Progenitor cell of endocrine pancreas (in vitro differentiated cells): ENCODE results near the gene MVB12B. TPM values are rescaled to one million over a fixed set of nuclear protein-coding genes. Genes with fewer than 3 reads are reported as not detected.

ENCODE experiments used
- DNase-seq: peaks from one replicate; pipeline ENCODE4 v3.0.0; 2021; ENCODE audit warnings: low spot score; ENCODE audit not compliant: unreplicated experiment
- H3K27ac Mint-ChIP-seq: 2 replicates; pipeline ENCODE4 v1.8.0; 2021; ENCODE audit warnings: mild to moderate bottlenecking, moderate library complexity, mixed read lengths
- H3K27me3 Mint-ChIP-seq: 2 replicates; pipeline ENCODE4 v1.8.0; 2021; ENCODE audit warnings: mixed read lengths
- H3K36me3 Mint-ChIP-seq: 2 replicates; pipeline ENCODE4 v1.8.0; 2022; ENCODE audit warnings: mixed read lengths; ENCODE audit not compliant: insufficient read depth
- H3K4me1 Mint-ChIP-seq: 2 replicates; pipeline ENCODE4 v1.8.0; 2021; ENCODE audit warnings: low read depth, mixed read lengths
- H3K4me3 Mint-ChIP-seq: 2 replicates; pipeline ENCODE4 v1.8.0; 2021; ENCODE audit warnings: low read depth, mild to moderate bottlenecking, moderate library complexity, mixed read lengths
- H3K9me3 Mint-ChIP-seq: 2 replicates; pipeline ENCODE4 v1.8.0; 2021; ENCODE audit warnings: low read depth, mixed read lengths
- total RNA-seq: library from RNA; stranded (reverse); gene quantifications from 2 replicates; pipeline ENCODE4 v1.2.1, GENCODE V29; 2021
- TF ChIP-seq, protein P1 (sequence below): fragments of 200-600 bp; sonication (generic); IDR thresholded peaks from one replicate; pipeline ENCODE4 v1.5.0; 2021; ENCODE audit warnings: antibody characterized with exemption, mild to moderate bottlenecking; ENCODE audit not compliant: unreplicated experiment

Gene MVB12B
- total RNA-seq, 1 donor from 2014 or later = 34.6 TPM

DNA sequence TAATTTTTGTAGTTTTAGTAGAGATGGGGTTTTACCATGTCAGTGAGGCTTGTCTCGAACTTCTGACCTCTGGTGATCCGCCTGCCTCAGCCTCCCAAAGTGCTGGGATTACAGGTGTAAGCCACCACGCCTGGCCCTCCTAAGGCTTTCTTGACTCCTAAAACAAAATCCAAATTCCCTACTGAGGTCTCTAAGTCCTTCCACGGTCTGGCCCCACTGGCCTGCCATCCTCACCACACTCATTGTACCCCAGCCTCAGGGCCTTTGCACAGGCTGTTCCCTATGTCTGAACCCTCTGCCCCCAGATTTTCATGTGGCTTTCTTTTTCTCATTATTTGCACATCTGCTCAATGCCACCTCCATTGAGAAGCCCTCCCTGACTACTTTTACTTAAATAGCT, 34.7 kb upstream of the MVB12B start:
- DNase-seq = no peak
- no peaks in the 10 kb centered on the region for H3K4me1 Mint-ChIP-seq
- H3K36me3 Mint-ChIP-seq = no peaks in the 10 kb centered on the region
- no peaks in the 10 kb centered on the region for H3K9me3 Mint-ChIP-seq
- TF ChIP-seq, protein P1, sequence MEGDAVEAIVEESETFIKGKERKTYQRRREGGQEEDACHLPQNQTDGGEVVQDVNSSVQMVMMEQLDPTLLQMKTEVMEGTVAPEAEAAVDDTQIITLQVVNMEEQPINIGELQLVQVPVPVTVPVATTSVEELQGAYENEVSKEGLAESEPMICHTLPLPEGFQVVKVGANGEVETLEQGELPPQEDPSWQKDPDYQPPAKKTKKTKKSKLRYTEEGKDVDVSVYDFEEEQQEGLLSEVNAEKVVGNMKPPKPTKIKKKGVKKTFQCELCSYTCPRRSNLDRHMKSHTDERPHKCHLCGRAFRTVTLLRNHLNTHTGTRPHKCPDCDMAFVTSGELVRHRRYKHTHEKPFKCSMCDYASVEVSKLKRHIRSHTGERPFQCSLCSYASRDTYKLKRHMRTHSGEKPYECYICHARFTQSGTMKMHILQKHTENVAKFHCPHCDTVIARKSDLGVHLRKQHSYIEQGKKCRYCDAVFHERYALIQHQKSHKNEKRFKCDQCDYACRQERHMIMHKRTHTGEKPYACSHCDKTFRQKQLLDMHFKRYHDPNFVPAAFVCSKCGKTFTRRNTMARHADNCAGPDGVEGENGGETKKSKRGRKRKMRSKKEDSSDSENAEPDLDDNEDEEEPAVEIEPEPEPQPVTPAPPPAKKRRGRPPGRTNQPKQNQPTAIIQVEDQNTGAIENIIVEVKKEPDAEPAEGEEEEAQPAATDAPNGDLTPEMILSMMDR = no peak
- H3K27ac Mint-ChIP-seq = no peak overlapping the region
- no peak overlapping the region for H3K4me3 Mint-ChIP-seq
- H3K27me3 Mint-ChIP-seq = peaks cover 10% of the 10 kb centered on the region

- DNase-seq = no peak
- no peaks in the 10 kb centered on the region for H3K36me3 Mint-ChIP-seq
- peaks cover 10% of the 10 kb centered on the region for H3K27me3 Mint-ChIP-seq
- TF ChIP-seq, protein P1 = no peak
- no peaks in the 10 kb centered on the region for H3K9me3 Mint-ChIP-seq
- no peaks in the 10 kb centered on the region for H3K4me1 Mint-ChIP-seq
- no peak overlapping the region for H3K4me3 Mint-ChIP-seq
- no peak overlapping the region for H3K27ac Mint-ChIP-seq
These were observed 33.7 kb upstream of the MVB12B start for GRCh38 chr9:126292736-126293521.

DNA sequence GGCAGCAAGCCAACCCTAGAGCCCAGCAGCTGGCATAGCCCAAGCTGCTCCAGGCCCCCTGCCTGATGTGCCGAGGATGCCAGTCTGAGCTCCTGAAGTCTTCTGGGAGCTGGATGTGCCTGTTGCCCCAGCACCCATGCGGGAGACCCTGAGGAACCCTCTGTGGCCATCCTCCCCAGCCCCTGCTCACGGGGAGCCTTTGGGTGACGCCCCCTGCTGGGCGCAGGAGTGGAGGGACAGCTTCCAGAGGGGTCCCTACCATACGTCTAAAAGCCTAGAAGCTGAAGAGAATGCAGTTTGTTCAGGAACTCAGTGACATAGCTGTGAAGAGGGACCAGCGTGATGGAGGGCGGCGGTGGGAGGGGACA, 33.1 kb upstream of the MVB12B start:
- DNase-seq = no peak
- Mint-ChIP-seq H3K9me3 (no peaks in the 10 kb centered on the region), H3K27me3 (peaks cover 13% of the 10 kb centered on the region), H3K4me1 (no peaks in the 10 kb centered on the region), H3K4me3 (no peak overlapping the region), H3K27ac (no peak overlapping the region), H3K36me3 (no peaks in the 10 kb centered on the region)
- TF ChIP-seq, protein P1 = peak; percentile 47

- TF ChIP-seq, protein P1 = no peak
- no peak overlapping the region for H3K27ac Mint-ChIP-seq
- no peak overlapping the region for H3K4me3 Mint-ChIP-seq
These were observed 32.1 kb upstream of the MVB12B start for GRCh38 chr9:126294331-126295081.

DNA sequence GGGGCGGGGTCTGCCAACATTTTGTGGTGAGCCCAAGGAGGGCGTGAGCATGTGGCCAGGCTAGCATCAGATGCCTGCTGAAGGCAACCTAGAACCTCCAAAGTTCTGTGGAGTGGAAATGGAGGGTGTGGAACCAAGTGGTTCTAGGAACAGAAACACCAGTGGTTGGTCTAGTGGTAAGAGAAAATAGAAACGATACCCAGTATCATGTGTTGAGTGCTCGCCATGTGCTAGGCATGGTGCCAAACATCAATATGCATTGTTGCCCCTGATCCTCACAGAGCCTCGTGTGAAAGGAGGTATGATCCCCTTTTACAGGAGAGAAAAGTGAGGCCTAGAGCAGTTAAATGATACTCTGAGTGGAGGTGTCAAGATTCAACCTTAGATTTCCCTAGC, 31.5 kb upstream of the MVB12B start:
- Mint-ChIP-seq H3K36me3 (no peaks in the 10 kb centered on the region), H3K9me3 (no peaks in the 10 kb centered on the region), H3K4me1 (no peaks in the 10 kb centered on the region), H3K4me3 (no peak overlapping the region), H3K27me3 (peaks cover 17% of the 10 kb centered on the region), H3K27ac (no peak overlapping the region)
- TF ChIP-seq, protein P1 = no peak
- DNase-seq = no peak

More at GRCh38 chr9:126294331-126295081, 32.1 kb upstream of the MVB12B start:
- DNase-seq = no peak
- Mint-ChIP-seq H3K9me3 (no peaks in the 10 kb centered on the region), H3K27me3 (peaks cover 17% of the 10 kb centered on the region), H3K4me1 (no peaks in the 10 kb centered on the region), H3K36me3 (no peaks in the 10 kb centered on the region)
